Esophagus squamous epithelium (tissue), 4 donors: ENCODE results near the gene KRT17.

Experiments
- POLR2A ChIP-seq, 4 donors: fragments of 450-650 bp; IDR thresholded peaks; one replicate each; pipeline ENCODE4 v1.6.1; 2017; ENCODE audit warnings: antibody characterized with exemption in 4 of 4, mild to moderate bottlenecking in 4 of 4, moderate library complexity in 3 of 4
- TF ChIP-seq, protein P1 (sequence below), 6 experiments: fragments of 450-650 bp in 4 of 6; fragments of 200-600 bp in 2 of 6; sonication (generic) in 2 of 6; IDR thresholded peaks; one replicate each; pipeline ENCODE4 v1.5.1; 2016 to 2019; ENCODE audit warnings: antibody characterized with exemption in 6 of 6, mild to moderate bottlenecking in 4 of 6, moderate library complexity in 4 of 6

DNA sequence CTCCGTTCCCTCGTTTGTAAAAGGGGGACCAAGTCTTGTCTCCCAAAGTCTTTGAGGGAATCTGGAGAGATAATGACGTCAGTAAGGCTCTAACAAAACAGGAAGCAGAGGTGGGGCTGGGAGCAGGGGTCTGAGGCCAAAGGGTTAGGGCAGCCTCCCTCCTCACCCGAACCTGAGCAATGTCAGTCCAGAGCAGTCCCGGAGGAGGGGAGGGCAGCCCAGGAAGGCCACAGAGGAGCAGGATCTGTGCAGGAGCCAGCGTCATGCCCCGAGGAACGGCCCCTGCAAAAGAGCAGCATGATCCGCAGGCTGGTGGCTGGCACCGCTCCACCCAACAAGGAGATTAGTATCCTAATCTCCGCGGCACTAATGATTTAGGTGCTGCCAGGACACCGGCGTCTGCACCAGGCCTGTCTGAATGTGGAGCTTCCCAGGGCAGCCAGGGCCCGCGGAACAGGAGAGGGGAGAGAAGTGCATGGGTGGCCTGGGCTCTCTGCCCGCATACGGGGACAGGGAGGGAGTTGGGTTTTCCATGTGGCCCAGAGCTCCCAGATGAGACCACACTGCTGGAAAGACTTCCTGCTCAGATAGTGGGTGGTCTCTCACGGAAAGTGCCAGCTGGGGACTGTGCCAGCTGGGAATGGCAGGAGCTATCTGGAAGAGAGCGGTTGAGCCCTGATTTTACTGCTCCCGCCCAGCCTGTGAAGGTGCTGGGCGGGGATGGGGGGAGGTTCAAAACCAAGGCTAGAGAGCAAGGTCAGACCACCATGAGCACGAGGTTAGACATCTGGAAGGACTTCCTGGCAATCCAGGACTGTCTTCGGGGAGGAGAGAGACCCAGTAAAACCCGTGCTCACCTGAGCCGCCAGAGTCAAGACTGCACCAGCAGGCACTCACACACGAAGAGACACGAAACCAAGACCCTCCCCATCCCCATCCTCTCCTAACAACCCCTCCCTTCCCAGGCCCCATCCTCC lies 11.0 kb upstream of the KRT17 start:
- TF ChIP-seq, protein P1, sequence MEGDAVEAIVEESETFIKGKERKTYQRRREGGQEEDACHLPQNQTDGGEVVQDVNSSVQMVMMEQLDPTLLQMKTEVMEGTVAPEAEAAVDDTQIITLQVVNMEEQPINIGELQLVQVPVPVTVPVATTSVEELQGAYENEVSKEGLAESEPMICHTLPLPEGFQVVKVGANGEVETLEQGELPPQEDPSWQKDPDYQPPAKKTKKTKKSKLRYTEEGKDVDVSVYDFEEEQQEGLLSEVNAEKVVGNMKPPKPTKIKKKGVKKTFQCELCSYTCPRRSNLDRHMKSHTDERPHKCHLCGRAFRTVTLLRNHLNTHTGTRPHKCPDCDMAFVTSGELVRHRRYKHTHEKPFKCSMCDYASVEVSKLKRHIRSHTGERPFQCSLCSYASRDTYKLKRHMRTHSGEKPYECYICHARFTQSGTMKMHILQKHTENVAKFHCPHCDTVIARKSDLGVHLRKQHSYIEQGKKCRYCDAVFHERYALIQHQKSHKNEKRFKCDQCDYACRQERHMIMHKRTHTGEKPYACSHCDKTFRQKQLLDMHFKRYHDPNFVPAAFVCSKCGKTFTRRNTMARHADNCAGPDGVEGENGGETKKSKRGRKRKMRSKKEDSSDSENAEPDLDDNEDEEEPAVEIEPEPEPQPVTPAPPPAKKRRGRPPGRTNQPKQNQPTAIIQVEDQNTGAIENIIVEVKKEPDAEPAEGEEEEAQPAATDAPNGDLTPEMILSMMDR (IDR thresholded peaks at IDR 0.05) = no peak
- TF ChIP-seq POLR2A (IDR thresholded peaks at IDR 0.05) = no peak
